NCI-H345 (cell line): ENCODE results near the gene PDSS1.
"Not testable (repeated sequence)": the region's sequence is repeated elsewhere in the genome, so short reads cannot be mapped to it uniquely, and the experiment has no call there.

Experiments used
- DNase-seq: peaks from one replicate; lab custom pipeline; 2025; lab: John Stamatoyannopoulos, UW

Gene PDSS1

GRCh38 chr10:26697163-26697921 is at the start of gene PDSS1:
Gene PDSS1, plus strand, starts transcription at chr10:26697701. Its CDS starts 11 bp downstream, at chr10:26697712.
- DNase-seq: peak; percentile 60

GRCh38 chr10:26648245-26648636 is 49.3 kb upstream of the PDSS1 start:
- not testable (repeated sequence) for DNase-seq

GRCh38 chr10:26650406-26650805 is 47.1 kb upstream of the PDSS1 start:
- no peak for DNase-seq

- not testable (repeated sequence) for DNase-seq
Observed at GRCh38 chr10:26651476-26651875, 46.0 kb upstream of the PDSS1 start.

GRCh38 chr10:26653004-26653403 is 44.5 kb upstream of the PDSS1 start:
- DNase-seq: no peak

GRCh38 chr10:26655746-26656145 is 41.8 kb upstream of the PDSS1 start:
- no peak for DNase-seq

- no peak for DNase-seq
Observed at GRCh38 chr10:26662864-26663263, 34.6 kb upstream of the PDSS1 start.

- DNase-seq: no peak
Observed at GRCh38 chr10:26665080-26666048, 32.1 kb upstream of the PDSS1 start.

GRCh38 chr10:26675873-26676257 is 21.6 kb upstream of the PDSS1 start:
- no peak for DNase-seq

- DNase-seq: no peak
Observed at GRCh38 chr10:26679588-26679987, 17.9 kb upstream of the PDSS1 start.

- no peak for DNase-seq
Observed at GRCh38 chr10:26681076-26681475, 16.4 kb upstream of the PDSS1 start.

GRCh38 chr10:26681971-26682370 is 15.5 kb upstream of the PDSS1 start:
- not testable (repeated sequence) for DNase-seq

GRCh38 chr10:26682931-26683330 is 14.6 kb upstream of the PDSS1 start:
- DNase-seq: no peak

- peak; percentile 46 for DNase-seq
Observed at GRCh38 chr10:26684667-26685264, 12.7 kb upstream of the PDSS1 start.

- no peak for DNase-seq
Observed at GRCh38 chr10:26685441-26685840, 12.1 kb upstream of the PDSS1 start.

- no peak for DNase-seq
Observed at GRCh38 chr10:26689399-26689798, 8.1 kb upstream of the PDSS1 start.

GRCh38 chr10:26690731-26691475 is 6.6 kb upstream of the PDSS1 start:
- DNase-seq: no peak

GRCh38 chr10:26694536-26694935 is 3.0 kb upstream of the PDSS1 start:
- not testable (repeated sequence) for DNase-seq

- peak; percentile 20 for DNase-seq
Observed at GRCh38 chr10:26696786-26697162, 727 bp upstream of the PDSS1 start.

- DNase-seq: no peak
Observed at GRCh38 chr10:26697922-26698608, 564 bp downstream of the PDSS1 start.

- DNase-seq: no peak
Observed at GRCh38 chr10:26698909-26699308, 1.4 kb downstream of the PDSS1 start.
